Lower lobe of right lung (tissue), 2 donors: ENCODE data around the gene NCOA3. TPM values are rescaled to one million over a fixed set of nuclear protein-coding genes. Genes with fewer than 3 reads are reported as not detected.

Source experiments
- ATAC-seq, 2 donors: fragments of 200-7000 bp; cut with Tn5 transposase; one replicate each; pipeline ENCODE4 v1.9.1; 2020 to 2022; ENCODE audit warnings: mild to moderate bottlenecking in 2 of 2, moderate library complexity in 2 of 2
- DNase-seq: peaks from one replicate; pipeline ENCODE4 v3.0.0-alpha.2; 2020
- H3K27ac ChIP-seq: fragments of 200-600 bp; one replicate; pipeline ENCODE4 v1.8.0; 2022
- H3K27me3 ChIP-seq: fragments of 200-600 bp; one replicate; pipeline ENCODE4 v1.8.0; 2022; ENCODE audit warnings: low read depth
- H3K36me3 ChIP-seq: fragments of 200-600 bp; one replicate; pipeline ENCODE4 v1.8.0; 2022; ENCODE audit warnings: mild to moderate bottlenecking
- H3K4me1 ChIP-seq: fragments of 200-600 bp; one replicate; pipeline ENCODE4 v1.8.0; 2022
- H3K4me3 ChIP-seq: fragments of 200-600 bp; one replicate; pipeline ENCODE4 v1.8.0; 2022; ENCODE audit warnings: mild to moderate bottlenecking
- H3K9me3 ChIP-seq: fragments of 200-600 bp; one replicate; pipeline ENCODE4 v1.8.0; 2022
- intact Hi-C: fragments of 100-400 bp; cut with DNase I; formaldehyde crosslinking; loops from one replicate; pipeline ENCODE4 v1.11.0; 2022
- total RNA-seq: library from RNA; stranded (reverse); fragmentation: NEBNext Ultra II Directional; extraction: Animal tissue kit (Norgen Biotek cat#: 25700); gene quantifications from one replicate; pipeline ENCODE4 v1.2.1, GENCODE V29; 2021
- TF ChIP-seq, protein P1 (sequence below): fragments of 200-600 bp; IDR thresholded peaks from one replicate; pipeline ENCODE4 v1.8.0; 2022; ENCODE audit warnings: antibody characterized with exemption, mild to moderate bottlenecking
- donor health status: DM: no; HTN: yes; CAD: no; lungs with severe emphysema.

The NCOA3 gene
- total RNA-seq, 1 donor from 2014 or later = 42.1 TPM

DNA sequence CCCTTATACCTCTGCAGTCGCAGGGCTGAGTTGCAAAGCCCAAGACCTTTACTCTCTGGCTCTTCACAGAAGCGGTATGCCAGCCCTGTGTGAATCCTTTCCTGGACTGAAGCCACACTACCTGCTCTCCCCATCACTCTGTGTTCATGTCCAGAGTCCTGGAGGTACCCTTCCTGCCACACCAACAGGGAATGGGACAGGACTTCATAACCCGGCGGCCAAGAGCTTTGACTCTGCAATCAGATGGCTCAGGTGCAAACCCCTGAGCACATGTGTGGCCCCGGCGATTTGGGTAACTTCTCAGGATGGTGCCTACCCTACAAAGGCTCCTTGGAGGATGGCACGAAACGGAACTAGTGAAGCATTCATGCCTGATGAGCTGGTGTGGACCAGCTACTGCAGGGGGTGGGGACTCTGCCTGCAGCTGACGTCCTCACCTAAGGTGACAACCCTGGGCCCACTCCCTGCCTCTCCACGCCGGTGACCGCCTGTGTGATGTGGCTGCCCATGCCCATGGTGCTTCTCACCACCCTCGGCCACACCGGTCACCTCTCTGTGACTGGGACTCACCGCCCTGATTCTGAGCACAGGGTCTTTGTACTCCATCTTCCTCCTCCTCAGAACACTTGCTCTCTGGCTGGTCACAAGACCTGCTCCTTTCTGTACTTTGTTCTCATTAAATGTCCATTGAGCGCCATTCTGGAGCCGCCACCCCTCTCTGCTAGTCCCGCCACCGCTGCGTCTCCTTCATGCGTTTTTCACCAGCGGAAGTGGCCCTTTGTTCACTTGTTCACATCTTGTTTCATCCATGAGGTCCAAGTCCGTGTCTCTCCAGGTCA is 166.8 kb downstream of the NCOA3 start:
- TF ChIP-seq, protein P1, sequence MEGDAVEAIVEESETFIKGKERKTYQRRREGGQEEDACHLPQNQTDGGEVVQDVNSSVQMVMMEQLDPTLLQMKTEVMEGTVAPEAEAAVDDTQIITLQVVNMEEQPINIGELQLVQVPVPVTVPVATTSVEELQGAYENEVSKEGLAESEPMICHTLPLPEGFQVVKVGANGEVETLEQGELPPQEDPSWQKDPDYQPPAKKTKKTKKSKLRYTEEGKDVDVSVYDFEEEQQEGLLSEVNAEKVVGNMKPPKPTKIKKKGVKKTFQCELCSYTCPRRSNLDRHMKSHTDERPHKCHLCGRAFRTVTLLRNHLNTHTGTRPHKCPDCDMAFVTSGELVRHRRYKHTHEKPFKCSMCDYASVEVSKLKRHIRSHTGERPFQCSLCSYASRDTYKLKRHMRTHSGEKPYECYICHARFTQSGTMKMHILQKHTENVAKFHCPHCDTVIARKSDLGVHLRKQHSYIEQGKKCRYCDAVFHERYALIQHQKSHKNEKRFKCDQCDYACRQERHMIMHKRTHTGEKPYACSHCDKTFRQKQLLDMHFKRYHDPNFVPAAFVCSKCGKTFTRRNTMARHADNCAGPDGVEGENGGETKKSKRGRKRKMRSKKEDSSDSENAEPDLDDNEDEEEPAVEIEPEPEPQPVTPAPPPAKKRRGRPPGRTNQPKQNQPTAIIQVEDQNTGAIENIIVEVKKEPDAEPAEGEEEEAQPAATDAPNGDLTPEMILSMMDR = no peak
- no peak for ATAC-seq
- intact Hi-C loops = no loop called here

DNA sequence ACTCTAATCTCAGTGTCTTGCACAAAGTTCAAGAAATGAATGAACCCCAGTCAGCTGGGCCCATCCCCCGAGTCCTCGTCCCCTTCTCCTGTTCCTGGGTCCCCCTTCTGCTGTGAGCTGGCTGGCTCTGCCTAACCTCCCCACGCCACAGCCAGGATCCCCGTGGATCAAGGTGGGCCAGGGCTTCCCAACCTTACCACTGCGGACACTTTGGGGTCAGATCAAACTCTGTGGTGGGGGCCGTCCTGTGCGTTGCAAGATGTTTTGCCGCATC is 167.4 kb downstream of the NCOA3 start:
- no peak overlapping the region for H3K27ac ChIP-seq
- TF ChIP-seq, protein P1 = no peak
- intact Hi-C loops = no loop called here
- H3K36me3 ChIP-seq = peaks cover 9% of the 10 kb centered on the region
- no peaks in the 10 kb centered on the region for H3K27me3 ChIP-seq
- DNase-seq = no peak
- ATAC-seq = no peak
- H3K9me3 ChIP-seq = no peaks in the 10 kb centered on the region
- no peak overlapping the region for H3K4me3 ChIP-seq
- peaks cover 4% of the 10 kb centered on the region for H3K4me1 ChIP-seq

More for the DNA sequence above, 166.8 kb downstream of the NCOA3 start:
- Histone ChIP-seq H3K27me3 (no peaks in the 10 kb centered on the region), H3K27ac (no peak overlapping the region), H3K36me3 (peaks cover 9% of the 10 kb centered on the region), H3K9me3 (no peaks in the 10 kb centered on the region), H3K4me1 (peaks cover 9% of the 10 kb centered on the region), H3K4me3 (no peak overlapping the region)
- no peak for DNase-seq

DNA sequence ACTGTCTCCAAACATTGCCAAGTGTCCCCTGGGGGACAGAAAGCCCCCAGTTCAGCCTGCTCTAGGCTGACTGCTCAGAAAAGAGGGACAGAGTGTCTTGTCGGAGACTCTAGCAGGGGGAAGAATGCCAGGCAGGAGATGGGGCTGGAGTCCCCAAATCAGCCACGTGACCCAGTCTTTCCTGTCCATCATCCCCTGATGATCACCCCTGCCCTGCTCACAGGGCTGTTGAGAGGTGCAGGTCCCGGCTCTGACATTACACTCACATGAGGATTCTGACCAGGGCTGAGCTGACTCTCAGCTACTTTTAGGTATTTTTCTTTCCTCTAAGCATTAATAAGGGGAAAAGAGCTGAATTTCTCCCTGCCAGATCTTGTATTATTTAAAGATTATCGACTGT is 167.8 kb downstream of the NCOA3 start:
- ATAC-seq (no peak), DNase-seq (no peak)
- intact Hi-C loops = no loop called here
- H3K27ac ChIP-seq = no peak overlapping the region
- peaks cover 9% of the 10 kb centered on the region for H3K36me3 ChIP-seq
- H3K4me3 ChIP-seq = no peak overlapping the region
- TF ChIP-seq, protein P1 = no peak
- no peaks in the 10 kb centered on the region for H3K4me1 ChIP-seq
- no peaks in the 10 kb centered on the region for H3K27me3 ChIP-seq
- no peaks in the 10 kb centered on the region for H3K9me3 ChIP-seq

DNA sequence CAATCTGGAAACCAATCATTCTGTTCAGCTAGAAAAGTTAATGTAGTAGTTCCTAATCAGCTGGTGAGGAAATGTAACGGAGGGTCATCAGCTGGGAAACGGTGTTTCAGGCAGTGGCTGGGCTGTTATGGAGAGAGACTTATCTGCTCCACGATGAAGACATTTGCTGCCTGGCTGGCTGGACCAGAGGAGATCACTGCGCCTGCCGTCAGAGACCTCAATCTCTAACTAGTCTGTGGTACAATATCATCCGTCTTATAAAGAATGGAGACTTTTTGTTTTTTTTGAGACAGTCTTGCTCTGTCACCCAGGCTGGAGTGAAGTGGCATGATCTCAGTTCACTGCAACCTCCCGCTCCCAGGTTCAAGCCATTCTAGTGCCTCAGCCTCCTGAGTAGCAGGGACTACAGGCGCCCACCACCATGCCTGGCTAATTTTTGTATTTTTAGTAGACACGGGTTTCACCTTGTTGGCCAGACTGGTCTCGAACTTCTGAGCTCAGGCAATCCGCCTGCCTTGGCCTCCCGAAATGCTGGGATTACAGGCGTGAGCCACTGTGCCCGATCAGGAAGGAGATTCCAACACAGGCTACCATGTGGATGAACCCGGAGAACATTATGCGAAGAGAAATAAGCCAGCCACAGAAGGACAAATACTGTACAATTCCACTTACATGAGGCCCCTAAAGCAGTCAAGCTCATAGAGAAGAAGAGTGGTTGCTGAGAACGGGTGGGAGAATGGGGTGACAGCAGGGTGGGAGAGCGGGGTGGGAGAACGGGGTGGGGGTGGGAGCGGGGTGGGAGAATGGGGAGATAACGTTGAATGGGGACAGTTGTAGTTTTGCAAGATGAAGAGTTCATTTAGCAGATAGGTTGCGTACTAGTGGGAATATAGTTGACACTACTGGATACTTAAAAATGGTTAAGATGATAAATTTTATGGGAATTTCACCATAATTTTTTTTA is 168.5 kb downstream of the NCOA3 start:
- Histone ChIP-seq H3K4me3 (no peak overlapping the region), H3K27me3 (no peaks in the 10 kb centered on the region), H3K9me3 (no peaks in the 10 kb centered on the region), H3K36me3 (peaks cover 6% of the 10 kb centered on the region), H3K4me1 (no peaks in the 10 kb centered on the region), H3K27ac (no peak overlapping the region)
- TF ChIP-seq, protein P1 = no peak
- DNase-seq (no peak), ATAC-seq (no peak)
- intact Hi-C loops = no loop called here

- Histone ChIP-seq H3K27ac (no peak overlapping the region), H3K27me3 (no peaks in the 10 kb centered on the region), H3K4me1 (no peaks in the 10 kb centered on the region), H3K4me3 (no peak overlapping the region), H3K36me3 (peaks cover 5% of the 10 kb centered on the region), H3K9me3 (no peaks in the 10 kb centered on the region)
- DNase-seq (no peak), ATAC-seq (no peak)
- intact Hi-C loops = no loop called here
- TF ChIP-seq, protein P1 = no peak
Observed at GRCh38 chr20:47670913-47671312, 169.2 kb downstream of the NCOA3 start.
